Parathyroid adenoma (tissue), 2 donors: Measurements from ENCODE around the gene ENO1.

ENCODE experiments used
- H2AFZ ChIP-seq: fragments of 300-600 bp; sonication (generic); one replicate; pipeline ENCODE4 v1.7.0; 2017; ENCODE audit warnings: antibody characterized with exemption, mild to moderate bottlenecking
- H3K27ac ChIP-seq: fragments of 300-600 bp; sonication (generic); one replicate; pipeline ENCODE4 v1.7.0; 2017
- H3K27me3 ChIP-seq: fragments of 300-600 bp; sonication (generic); one replicate; pipeline ENCODE4 v1.7.0; 2017; ENCODE audit warnings: low read length; ENCODE audit not compliant: control insufficient read depth, insufficient read depth
- H3K36me3 ChIP-seq: fragments of 300-600 bp; sonication (generic); one replicate; pipeline ENCODE4 v1.7.0; 2017; ENCODE audit warnings: low read length; ENCODE audit not compliant: control insufficient read depth, insufficient read depth
- H3K4me1 ChIP-seq: fragments of 300-600 bp; sonication (generic); one replicate; pipeline ENCODE4 v1.7.0; 2017; ENCODE audit warnings: control low read depth
- H3K4me2 ChIP-seq: fragments of 300-600 bp; sonication (generic); one replicate; pipeline ENCODE4 v1.7.0; 2017; ENCODE audit warnings: low read length
- H3K4me3 ChIP-seq: fragments of 300-600 bp; sonication (generic); one replicate; pipeline ENCODE4 v1.7.0; 2017; ENCODE audit warnings: low read depth, low read length
- H3K79me2 ChIP-seq: fragments of 300-600 bp; sonication (generic); one replicate; pipeline ENCODE4 v1.7.0; 2017; ENCODE audit warnings: control low read depth
- H3K9ac ChIP-seq: fragments of 300-600 bp; sonication (generic); one replicate; pipeline ENCODE4 v1.7.0; 2017; ENCODE audit warnings: mild to moderate bottlenecking
- H3K9me3 ChIP-seq: fragments of 300-600 bp; sonication (generic); one replicate; pipeline ENCODE4 v1.7.0; 2017; ENCODE audit warnings: low read length; ENCODE audit not compliant: control insufficient read depth
- CTCF ChIP-seq: fragments of 300-600 bp; sonication (generic); IDR thresholded peaks from one replicate; pipeline ENCODE4 v1.7.0; 2017; ENCODE audit warnings: antibody characterized with exemption, mild to moderate bottlenecking
- donor health status: primary hyperparathyroidism.

ENO1 gene

GRCh38 chr1:8858112-8858668, 20.3 kb downstream of the ENO1 start:
- no peaks in the 10 kb centered on the region for H3K9me3 ChIP-seq
- H3K4me3 ChIP-seq = no peak overlapping the region
- no peaks in the 10 kb centered on the region for H3K4me1 ChIP-seq
- no peaks in the 10 kb centered on the region for H3K36me3 ChIP-seq
- no peak for TF ChIP-seq CTCF
- H2AFZ ChIP-seq = no peak overlapping the region
- no peaks in the 10 kb centered on the region for H3K79me2 ChIP-seq
- no peak overlapping the region for H3K27ac ChIP-seq
- peak overlapping the region; percentile 6 for H3K4me2 ChIP-seq
- no peaks in the 10 kb centered on the region for H3K27me3 ChIP-seq
- H3K9ac ChIP-seq = no peak overlapping the region

GRCh38 chr1:8856689-8857412, 21.6 kb downstream of the ENO1 start:
- Histone ChIP-seq H3K27me3 (no peaks in the 10 kb centered on the region), H3K36me3 (no peaks in the 10 kb centered on the region)

GRCh38 chr1:8854240-8854639, 24.2 kb downstream of the ENO1 start:
- no peaks in the 10 kb centered on the region for H3K4me1 ChIP-seq
- H3K36me3 ChIP-seq = no peaks in the 10 kb centered on the region
- no peak overlapping the region for H3K4me2 ChIP-seq
- H2AFZ ChIP-seq = no peak overlapping the region
- H3K4me3 ChIP-seq = no peak overlapping the region
- H3K79me2 ChIP-seq = no peaks in the 10 kb centered on the region
- no peak overlapping the region for H3K9ac ChIP-seq
- no peak for TF ChIP-seq CTCF
- H3K9me3 ChIP-seq = no peaks in the 10 kb centered on the region
- H3K27me3 ChIP-seq = no peaks in the 10 kb centered on the region
- no peak overlapping the region for H3K27ac ChIP-seq

More at GRCh38 chr1:8856689-8857412, 21.6 kb downstream of the ENO1 start:
- no peak overlapping the region for H3K4me3 ChIP-seq
- no peaks in the 10 kb centered on the region for H3K9me3 ChIP-seq
- no peak overlapping the region for H3K9ac ChIP-seq
- no peak overlapping the region for H3K27ac ChIP-seq
- H3K4me2 ChIP-seq = no peak overlapping the region
- no peak for TF ChIP-seq CTCF
- H3K4me1 ChIP-seq = no peaks in the 10 kb centered on the region
- no peak overlapping the region for H2AFZ ChIP-seq
- H3K79me2 ChIP-seq = no peaks in the 10 kb centered on the region

- H3K27ac ChIP-seq = no peak overlapping the region
- H3K27me3 ChIP-seq = no peaks in the 10 kb centered on the region
- H3K36me3 ChIP-seq = no peaks in the 10 kb centered on the region
- no peak overlapping the region for H3K4me3 ChIP-seq
- H3K4me2 ChIP-seq = no peak overlapping the region
- H2AFZ ChIP-seq = no peak overlapping the region
- no peak overlapping the region for H3K9ac ChIP-seq
- H3K79me2 ChIP-seq = no peaks in the 10 kb centered on the region
- no peaks in the 10 kb centered on the region for H3K9me3 ChIP-seq
- peaks cover 4% of the 10 kb centered on the region for H3K4me1 ChIP-seq
- TF ChIP-seq CTCF = no peak
Observed at GRCh38 chr1:8851060-8851459, 27.4 kb downstream of the ENO1 start.
